Astrocyte (in vitro differentiated cells and primary cell): ENCODE results near the gene CLMN. TPM values are rescaled to one million over a fixed set of nuclear protein-coding genes. Genes with fewer than 3 reads are reported as not detected.

Experiments
- DNase-seq: peaks from one replicate; pipeline ENCODE4 v3.0.0-alpha.2; 2010; ENCODE audit warnings: low read depth
- FAIRE-seq: peaks from 2 replicates; lab custom pipeline; 2011; peaks lifted over from hg19 to GRCh38; lab: Jason Lieb, UNC
- H2AFZ ChIP-seq: 2 replicates; pipeline ENCODE4 v1.6.0; 2012; ENCODE audit warnings: low read depth, low read length, inconsistent platforms
- H3K27ac ChIP-seq: 2 replicates; pipeline ENCODE4 v1.5.1; 2011; ENCODE audit warnings: low read depth, low read length, inconsistent platforms
- H3K27me3 ChIP-seq: 2 replicates; pipeline ENCODE4 v1.6.0; 2011; ENCODE audit warnings: low read length, inconsistent platforms; ENCODE audit not compliant: insufficient read depth
- H3K36me3 ChIP-seq: 2 replicates; pipeline ENCODE4 v1.5.1; 2011; ENCODE audit warnings: low read length, inconsistent platforms; ENCODE audit not compliant: insufficient read depth
- H3K4me1 ChIP-seq: 2 replicates; pipeline ENCODE4 v1.5.1; 2011; ENCODE audit warnings: low read length, inconsistent platforms; ENCODE audit not compliant: insufficient read depth
- H3K4me2 ChIP-seq: 2 replicates; pipeline ENCODE4 v1.6.0; 2012; ENCODE audit warnings: low read length, inconsistent platforms
- H3K4me3 ChIP-seq: 2 replicates; pipeline ENCODE4 v1.5.1; 2011; ENCODE audit warnings: low read depth, mild to moderate bottlenecking, low read length, inconsistent platforms; ENCODE audit not compliant: insufficient read depth
- H3K79me2 ChIP-seq: 2 replicates; pipeline ENCODE4 v1.6.0; 2012; ENCODE audit warnings: mild to moderate bottlenecking, low read length, inconsistent platforms; ENCODE audit not compliant: insufficient read depth
- H3K9ac ChIP-seq: 2 replicates; pipeline ENCODE4 v1.6.0; 2012; ENCODE audit warnings: mild to moderate bottlenecking, low read length, inconsistent platforms
- H3K9me3 ChIP-seq: 2 replicates; pipeline ENCODE4 v1.5.1; 2012; ENCODE audit warnings: low read depth, mild to moderate bottlenecking, low read length, inconsistent platforms; ENCODE audit not compliant: insufficient read depth
- H4K20me1 ChIP-seq: 2 replicates; pipeline ENCODE4 v1.6.0; 2012; ENCODE audit warnings: low read length, inconsistent platforms; ENCODE audit not compliant: insufficient read depth
- H3K27ac Mint-ChIP-seq: one replicate; pipeline ENCODE4 v1.8.0; 2021; ENCODE audit warnings: mild to moderate bottlenecking, mixed read lengths; ENCODE audit not compliant: unreplicated experiment
- H3K27me3 Mint-ChIP-seq: one replicate; pipeline ENCODE4 v1.8.0; 2021; ENCODE audit warnings: low read depth, mixed read lengths; ENCODE audit not compliant: unreplicated experiment
- H3K36me3 Mint-ChIP-seq: one replicate; pipeline ENCODE4 v1.8.0; 2021; ENCODE audit warnings: low read depth, mixed read lengths; ENCODE audit not compliant: unreplicated experiment
- H3K4me1 Mint-ChIP-seq: one replicate; pipeline ENCODE4 v1.8.0; 2021; ENCODE audit warnings: low read depth, mixed read lengths; ENCODE audit not compliant: unreplicated experiment
- H3K4me3 Mint-ChIP-seq: one replicate; pipeline ENCODE4 v1.8.0; 2021; ENCODE audit warnings: mild to moderate bottlenecking, moderate library complexity, mixed read lengths; ENCODE audit not compliant: unreplicated experiment
- H3K9me3 Mint-ChIP-seq: one replicate; pipeline ENCODE4 v1.8.0; 2021; ENCODE audit warnings: mild to moderate bottlenecking, mixed read lengths; ENCODE audit not compliant: unreplicated experiment
- CTCF ChIP-seq: IDR thresholded peaks from 2 replicates; pipeline ENCODE4 v1.5.1; 2011; ENCODE audit warnings: low read depth, mild to moderate bottlenecking, inconsistent platforms, low read length, moderate library complexity; ENCODE audit not compliant: insufficient read depth
- EZH2 ChIP-seq: IDR thresholded peaks from 2 replicates; pipeline ENCODE4 v1.6.1; 2012; ENCODE audit warnings: mild to moderate bottlenecking, low read length, inconsistent platforms; ENCODE audit not compliant: insufficient read depth
- total RNA-seq: library from RNA; stranded (reverse); gene quantifications from 2 replicates; pipeline ENCODE4 v1.2.1, GENCODE V29; 2021

The CLMN gene
- total RNA-seq, 1 donor from 2014 or later: 14.0 TPM

DNA sequence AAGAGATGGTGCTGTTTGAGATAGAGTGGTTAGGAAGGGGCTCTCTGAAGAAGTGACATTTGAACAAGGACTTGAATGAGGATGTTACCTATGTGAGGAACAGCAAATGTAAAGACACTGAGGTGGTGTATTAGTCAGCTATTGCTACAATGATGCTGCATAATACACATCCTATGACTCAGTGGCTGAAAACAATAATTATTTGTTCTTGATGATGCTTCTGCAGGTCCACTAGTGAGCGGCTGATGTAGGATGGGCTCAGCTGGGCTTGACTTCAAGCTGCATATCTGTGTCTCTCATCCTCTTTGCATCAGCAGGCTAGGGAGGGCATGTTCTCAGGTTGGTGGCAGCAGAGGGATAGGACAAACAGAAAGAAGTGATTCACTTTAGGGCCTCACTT lies 21.4 kb upstream of the CLMN start:
- no peak for DNase-seq
- H3K4me1 ChIP-seq: no peaks in the 10 kb centered on the region
- FAIRE-seq: no peak
- Mint-ChIP-seq H3K36me3 (no peaks in the 10 kb centered on the region), H3K27ac (no peak overlapping the region), H3K4me1 (no peaks in the 10 kb centered on the region), H3K4me3 (no peak overlapping the region), H3K27me3 (peaks cover 17% of the 10 kb centered on the region), H3K9me3 (peaks cover 9% of the 10 kb centered on the region)
- H3K9ac ChIP-seq: no peak overlapping the region
- no peaks in the 10 kb centered on the region for H3K9me3 ChIP-seq
- H2AFZ ChIP-seq: no peak overlapping the region
- H3K79me2 ChIP-seq: no peaks in the 10 kb centered on the region
- no peak overlapping the region for H3K4me2 ChIP-seq
- no peaks in the 10 kb centered on the region for H3K27me3 ChIP-seq
- no peaks in the 10 kb centered on the region for H3K36me3 ChIP-seq
- H3K4me3 ChIP-seq: no peak overlapping the region
- TF ChIP-seq EZH2: no peak
- no peak for TF ChIP-seq CTCF
- no peak overlapping the region for H3K27ac ChIP-seq
- H4K20me1 ChIP-seq: no peaks in the 10 kb centered on the region

DNA sequence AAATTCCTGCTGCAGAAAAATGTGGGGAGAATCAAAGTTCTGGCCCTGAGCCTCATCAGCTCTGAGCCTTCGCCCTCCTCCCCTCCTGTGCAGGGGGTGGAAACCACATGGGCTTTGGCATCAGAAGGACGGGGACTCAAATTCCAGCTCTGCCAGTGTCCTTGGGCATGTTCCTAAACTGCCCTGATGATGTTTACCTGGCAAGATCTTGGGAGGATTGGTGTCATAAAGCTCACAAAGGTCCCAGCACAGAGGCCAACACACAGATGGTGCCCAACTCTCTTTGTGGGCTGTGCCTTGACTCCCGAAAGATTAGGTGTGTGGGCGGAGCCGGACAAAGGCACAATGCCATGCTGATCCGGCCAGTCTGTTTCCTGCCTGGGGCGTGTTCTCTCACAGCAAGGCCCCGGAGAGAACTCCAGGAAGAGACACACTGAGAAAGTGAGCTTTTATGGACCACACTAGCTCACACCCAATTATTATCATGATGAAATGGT lies 20.5 kb upstream of the CLMN start:
- no peaks in the 10 kb centered on the region for H3K27me3 ChIP-seq
- H3K36me3 Mint-ChIP-seq: no peaks in the 10 kb centered on the region
- FAIRE-seq (no peak), DNase-seq (no peak)
- H3K4me2 ChIP-seq: no peak overlapping the region
- no peaks in the 10 kb centered on the region for H3K4me1 Mint-ChIP-seq
- H3K9ac ChIP-seq: no peak overlapping the region
- H4K20me1 ChIP-seq: no peaks in the 10 kb centered on the region
- H3K27ac ChIP-seq: no peak overlapping the region
- no peaks in the 10 kb centered on the region for H3K79me2 ChIP-seq
- H3K27me3 Mint-ChIP-seq: peaks cover 21% of the 10 kb centered on the region
- no peaks in the 10 kb centered on the region for H3K36me3 ChIP-seq
- no peak overlapping the region for H3K27ac Mint-ChIP-seq
- H2AFZ ChIP-seq: peak overlapping the region; percentile 26
- H3K4me1 ChIP-seq: no peaks in the 10 kb centered on the region
- no peaks in the 10 kb centered on the region for H3K9me3 ChIP-seq
- H3K4me3 ChIP-seq: no peak overlapping the region
- peaks cover 9% of the 10 kb centered on the region for H3K9me3 Mint-ChIP-seq
- no peak overlapping the region for H3K4me3 Mint-ChIP-seq
- no peak for TF ChIP-seq CTCF

- TF ChIP-seq CTCF (no peak), EZH2 (no peak)
- FAIRE-seq: no peak
Observed at GRCh38 chr14:95339301-95339865, 19.7 kb upstream of the CLMN start.

More at GRCh38 chr14:95339301-95339865, 19.7 kb upstream of the CLMN start:
- no peaks in the 10 kb centered on the region for H3K27me3 ChIP-seq
- H3K27ac ChIP-seq: no peak overlapping the region
- no peak overlapping the region for H3K4me3 ChIP-seq
- H3K4me3 Mint-ChIP-seq: no peak overlapping the region
- no peaks in the 10 kb centered on the region for H3K36me3 Mint-ChIP-seq
- peaks cover 9% of the 10 kb centered on the region for H3K9me3 Mint-ChIP-seq
- H3K9me3 ChIP-seq: no peaks in the 10 kb centered on the region
- no peaks in the 10 kb centered on the region for H3K79me2 ChIP-seq
- no peaks in the 10 kb centered on the region for H3K4me1 ChIP-seq
- H3K4me2 ChIP-seq: no peak overlapping the region
- no peak for DNase-seq
- no peak overlapping the region for H2AFZ ChIP-seq
- H3K36me3 ChIP-seq: no peaks in the 10 kb centered on the region
- H3K9ac ChIP-seq: no peak overlapping the region
- no peak overlapping the region for H3K27ac Mint-ChIP-seq
- no peaks in the 10 kb centered on the region for H4K20me1 ChIP-seq
- H3K4me1 Mint-ChIP-seq: no peaks in the 10 kb centered on the region
- peaks cover 23% of the 10 kb centered on the region for H3K27me3 Mint-ChIP-seq
